T-helper 17 cell (primary cell): ENCODE data around the gene KCNIP2. TPM values are rescaled to one million over a fixed set of nuclear protein-coding genes. Genes with fewer than 3 reads are reported as not detected.

Source experiments
- ATAC-seq: fragments of 150-1000 bp; cut with Tn5 transposase; 2 replicates; pipeline ENCODE4 v1.10.0; 2021; ENCODE audit warnings: mild to moderate bottlenecking, moderate library complexity
- DNase-seq, 3 donors: peaks; one replicate each; pipeline versions ENCODE4 v3.0.0 to v3.0.0-alpha.2; 2020 to 2021
- H3K9me3 ChIP-seq: one replicate; pipeline ENCODE4 v1.7.0; 2013; ENCODE audit warnings: low read length, mild to moderate bottlenecking; ENCODE audit not compliant: control insufficient read depth, poor library complexity, severe bottlenecking
- H3K27ac Mint-ChIP-seq: one replicate; pipeline ENCODE4 v1.8.0; 2022; ENCODE audit warnings: mild to moderate bottlenecking, moderate library complexity, mixed read lengths
- H3K27me3 Mint-ChIP-seq: one replicate; pipeline ENCODE4 v1.8.0; 2022; ENCODE audit warnings: mixed read lengths
- H3K36me3 Mint-ChIP-seq: one replicate; pipeline ENCODE4 v1.8.0; 2022; ENCODE audit warnings: low read depth, mixed read lengths
- H3K4me1 Mint-ChIP-seq: one replicate; pipeline ENCODE4 v1.8.0; 2022; ENCODE audit warnings: mild to moderate bottlenecking, mixed read lengths
- H3K4me3 Mint-ChIP-seq: one replicate; pipeline ENCODE4 v1.8.0; 2022; ENCODE audit warnings: mild to moderate bottlenecking, moderate library complexity, mixed read lengths
- total RNA-seq, 4 donors: library from RNA in 2 of 4; stranded (reverse) in 2 of 4; gene quantifications; one replicate each; pipeline ENCODE4 v1.2.3 and lab custom pipeline; 2022 to 2026

Gene KCNIP2
- total RNA-seq, 2 donors from 2014 or later, result 2.9 to 4.1 TPM

GRCh38 chr10:101840741-101841453 is 2.7 kb downstream of the KCNIP2 start:
- peak; percentile 60 for ATAC-seq
- Mint-ChIP-seq H3K27me3 (no peaks in the 10 kb centered on the region), H3K4me1 (peaks cover 41% of the 10 kb centered on the region), H3K4me3 (peak overlapping the region; percentile 96), H3K27ac (peak overlapping the region; percentile 87), H3K36me3 (no peaks in the 10 kb centered on the region)
- H3K9me3 ChIP-seq, result no peaks in the 10 kb centered on the region
- DNase-seq, result peak; percentile 64 to 68 (median 66)

- peak; percentile 5 for ATAC-seq
- no peaks in the 10 kb centered on the region for H3K9me3 ChIP-seq
- Mint-ChIP-seq H3K4me3 (peak overlapping the region; percentile 96), H3K36me3 (no peaks in the 10 kb centered on the region), H3K4me1 (peaks cover 46% of the 10 kb centered on the region), H3K27me3 (no peaks in the 10 kb centered on the region), H3K27ac (peak overlapping the region; percentile 87)
- DNase-seq, result peak in 1 of 3 donors; percentile 22
Observed at GRCh38 chr10:101840102-101840684, 3.4 kb downstream of the KCNIP2 start.

- Mint-ChIP-seq H3K4me1 (peaks cover 51% of the 10 kb centered on the region), H3K36me3 (no peaks in the 10 kb centered on the region), H3K4me3 (peak overlapping the region; percentile 96), H3K27ac (no peak overlapping the region), H3K27me3 (no peaks in the 10 kb centered on the region)
- ATAC-seq (peak; percentile 57), DNase-seq (peak; percentile 52 to 72 (median 69))
- H3K9me3 ChIP-seq, result no peaks in the 10 kb centered on the region
Observed at GRCh38 chr10:101839416-101840063, 4.1 kb downstream of the KCNIP2 start.

GRCh38 chr10:101839002-101839401 is 4.6 kb downstream of the KCNIP2 start:
- peak overlapping the region; percentile 96 for H3K4me3 Mint-ChIP-seq
- H3K27me3 Mint-ChIP-seq, result no peaks in the 10 kb centered on the region
- DNase-seq, result no peak
- no peaks in the 10 kb centered on the region for H3K36me3 Mint-ChIP-seq
- ATAC-seq, result no peak
- H3K9me3 ChIP-seq, result no peaks in the 10 kb centered on the region
- H3K4me1 Mint-ChIP-seq, result peaks cover 51% of the 10 kb centered on the region
- no peak overlapping the region for H3K27ac Mint-ChIP-seq

- Mint-ChIP-seq H3K4me3 (peak overlapping the region; percentile 96), H3K27me3 (no peaks in the 10 kb centered on the region)
Observed at GRCh38 chr10:101838416-101838970, 5.1 kb downstream of the KCNIP2 start.

GRCh38 chr10:101837748-101838147 is 5.9 kb downstream of the KCNIP2 start:
- Mint-ChIP-seq H3K4me3 (no peak overlapping the region), H3K27ac (no peak overlapping the region), H3K27me3 (no peaks in the 10 kb centered on the region), H3K4me1 (peaks cover 55% of the 10 kb centered on the region), H3K36me3 (no peaks in the 10 kb centered on the region)
- no peak for DNase-seq
- H3K9me3 ChIP-seq, result no peaks in the 10 kb centered on the region
- ATAC-seq, result no peak

More at GRCh38 chr10:101838416-101838970, 5.1 kb downstream of the KCNIP2 start:
- Mint-ChIP-seq H3K4me1 (peaks cover 54% of the 10 kb centered on the region), H3K36me3 (no peaks in the 10 kb centered on the region), H3K27ac (no peak overlapping the region)
- H3K9me3 ChIP-seq, result no peaks in the 10 kb centered on the region
- DNase-seq (no peak), ATAC-seq (no peak)

GRCh38 chr10:101835362-101835761 is 8.2 kb downstream of the KCNIP2 start:
- H3K4me1 Mint-ChIP-seq, result peaks cover 55% of the 10 kb centered on the region
- DNase-seq (no peak), ATAC-seq (no peak)
- no peaks in the 10 kb centered on the region for H3K9me3 ChIP-seq
- peak overlapping the region; percentile 84 for H3K4me3 Mint-ChIP-seq
- peak overlapping the region; percentile 97 for H3K27ac Mint-ChIP-seq
- no peaks in the 10 kb centered on the region for H3K36me3 Mint-ChIP-seq
- H3K27me3 Mint-ChIP-seq, result no peaks in the 10 kb centered on the region

- DNase-seq (no peak), ATAC-seq (no peak)
- H3K4me1 Mint-ChIP-seq, result peaks cover 57% of the 10 kb centered on the region
- H3K9me3 ChIP-seq, result no peaks in the 10 kb centered on the region
- no peaks in the 10 kb centered on the region for H3K36me3 Mint-ChIP-seq
- H3K27me3 Mint-ChIP-seq, result no peaks in the 10 kb centered on the region
- H3K4me3 Mint-ChIP-seq, result peak overlapping the region; percentile 84
- peak overlapping the region; percentile 97 for H3K27ac Mint-ChIP-seq
Observed at GRCh38 chr10:101834341-101834740, 9.3 kb downstream of the KCNIP2 start.

GRCh38 chr10:101833466-101833865 is 10.1 kb downstream of the KCNIP2 start:
- no peaks in the 10 kb centered on the region for H3K27me3 Mint-ChIP-seq
- peak overlapping the region; percentile 97 for H3K27ac Mint-ChIP-seq
- H3K4me1 Mint-ChIP-seq, result peaks cover 55% of the 10 kb centered on the region
- H3K9me3 ChIP-seq, result no peaks in the 10 kb centered on the region
- no peaks in the 10 kb centered on the region for H3K36me3 Mint-ChIP-seq
- ATAC-seq (no peak), DNase-seq (no peak)
- H3K4me3 Mint-ChIP-seq, result peak overlapping the region; percentile 81

- DNase-seq, result no peak
- H3K4me3 Mint-ChIP-seq, result no peak overlapping the region
- no peaks in the 10 kb centered on the region for H3K9me3 ChIP-seq
- H3K27ac Mint-ChIP-seq, result peak overlapping the region; percentile 97
- H3K36me3 Mint-ChIP-seq, result no peaks in the 10 kb centered on the region
- no peaks in the 10 kb centered on the region for H3K27me3 Mint-ChIP-seq
- H3K4me1 Mint-ChIP-seq, result peaks cover 55% of the 10 kb centered on the region
- no peak for ATAC-seq
Observed at GRCh38 chr10:101832325-101832771, 11.3 kb downstream of the KCNIP2 start.

GRCh38 chr10:101831169-101831811 is 12.3 kb downstream of the KCNIP2 start:
- DNase-seq (no peak), ATAC-seq (no peak)
- H3K9me3 ChIP-seq, result no peaks in the 10 kb centered on the region
- Mint-ChIP-seq H3K27me3 (no peaks in the 10 kb centered on the region), H3K4me3 (peak overlapping the region; percentile 89), H3K27ac (peak overlapping the region; percentile 97), H3K36me3 (no peaks in the 10 kb centered on the region), H3K4me1 (peaks cover 59% of the 10 kb centered on the region)

- Mint-ChIP-seq H3K4me1 (peaks cover 54% of the 10 kb centered on the region), H3K27ac (peak overlapping the region; percentile 97), H3K27me3 (no peaks in the 10 kb centered on the region), H3K36me3 (no peaks in the 10 kb centered on the region), H3K4me3 (peak overlapping the region; percentile 89)
- no peaks in the 10 kb centered on the region for H3K9me3 ChIP-seq
- DNase-seq (peak; percentile 92 to 97 (median 96)), ATAC-seq (peak; percentile 85)
Observed at GRCh38 chr10:101830322-101831168, 13.1 kb downstream of the KCNIP2 start.
